ENCODE results near the gene GPR141. TPM values are rescaled to one million over a fixed set of nuclear protein-coding genes. Genes with fewer than 3 reads are reported as not detected.

The GPR141 gene
- total RNA-seq, 1 experiment from 2014 or later: not detected

- intact Hi-C loops (cut with micrococcal nuclease; ENCODE audit: unreplicated experiment): no loop called here
- CTCF ChIA-PET: no interaction called here
- DNase-seq: no peak
- H3K27ac Mint-ChIP-seq (ENCODE audit: unreplicated experiment): no peak overlapping the region
- H3K27me3 Mint-ChIP-seq (ENCODE audit: unreplicated experiment): no peaks in the 10 kb centered on the region
- H3K4me1 Mint-ChIP-seq (ENCODE audit: low read depth, unreplicated experiment): no peaks in the 10 kb centered on the region
- no TSS peak for BruUV-seq (replicated peaks)
- H3K9me3 Mint-ChIP-seq (ENCODE audit: low read depth, unreplicated experiment): peaks cover 17% of the 10 kb centered on the region
- no peak for TF ChIP-seq CTCF (IDR thresholded peaks at IDR 0.05; ENCODE audit: unreplicated experiment)
- H3K4me3 Mint-ChIP-seq (ENCODE audit: low read depth, unreplicated experiment): no peak overlapping the region
- H3K36me3 Mint-ChIP-seq (ENCODE audit: insufficient read depth, unreplicated experiment): no peaks in the 10 kb centered on the region
Observed at GRCh38 chr7:37782166-37782565, 98.6 kb downstream of the GPR141 start.

GRCh38 chr7:37784015-37784414 is 100.4 kb downstream of the GPR141 start:
- no TSS peak for BruUV-seq (replicated peaks)

GRCh38 chr7:37786741-37787569 is 103.4 kb downstream of the GPR141 start:
- H3K4me1 Mint-ChIP-seq (ENCODE audit: low read depth, unreplicated experiment): no peaks in the 10 kb centered on the region
- no peak overlapping the region for H3K27ac Mint-ChIP-seq (ENCODE audit: unreplicated experiment)
- no peak for DNase-seq
- intact Hi-C loops (cut with micrococcal nuclease; ENCODE audit: unreplicated experiment): no loop called here
- H3K4me3 Mint-ChIP-seq (ENCODE audit: low read depth, unreplicated experiment): no peak overlapping the region
- BruUV-seq (replicated peaks): no TSS peak
- H3K27me3 Mint-ChIP-seq (ENCODE audit: unreplicated experiment): no peaks in the 10 kb centered on the region
- CTCF ChIA-PET: no interaction called here
- TF ChIP-seq CTCF (IDR thresholded peaks at IDR 0.05; ENCODE audit: unreplicated experiment): no peak
- no peaks in the 10 kb centered on the region for H3K36me3 Mint-ChIP-seq (ENCODE audit: insufficient read depth, unreplicated experiment)
- H3K9me3 Mint-ChIP-seq (ENCODE audit: low read depth, unreplicated experiment): peaks cover 4% of the 10 kb centered on the region

More at GRCh38 chr7:37784015-37784414, 100.4 kb downstream of the GPR141 start:
- intact Hi-C loops (cut with micrococcal nuclease; ENCODE audit: unreplicated experiment): no loop called here
- no peaks in the 10 kb centered on the region for H3K27me3 Mint-ChIP-seq (ENCODE audit: unreplicated experiment)
- no peaks in the 10 kb centered on the region for H3K36me3 Mint-ChIP-seq (ENCODE audit: insufficient read depth, unreplicated experiment)
- DNase-seq: no peak
- H3K9me3 Mint-ChIP-seq (ENCODE audit: low read depth, unreplicated experiment): peaks cover 10% of the 10 kb centered on the region
- H3K27ac Mint-ChIP-seq (ENCODE audit: unreplicated experiment): no peak overlapping the region
- H3K4me3 Mint-ChIP-seq (ENCODE audit: low read depth, unreplicated experiment): no peak overlapping the region
- TF ChIP-seq CTCF (IDR thresholded peaks at IDR 0.05; ENCODE audit: unreplicated experiment): no peak
- CTCF ChIA-PET: no interaction called here
- no peaks in the 10 kb centered on the region for H3K4me1 Mint-ChIP-seq (ENCODE audit: low read depth, unreplicated experiment)

Other genes starting within 250 kb of the GPR141 start
- not detected in 2 replicates for gene ELMO1, start 234.9 kb upstream of the GPR141 start, total RNA-seq (2022)
- not detected in 2 replicates for gene NME8, start 164.8 kb downstream of the GPR141 start, total RNA-seq (2022)
- not detected in 2 replicates for gene SFRP4, start 233.1 kb downstream of the GPR141 start, total RNA-seq (2022)
- gene EPDR1, start 236.9 kb downstream of the GPR141 start, total RNA-seq (2022): 51.8 and 60.5 TPM in 2 replicates